Anterior cingulate cortex (tissue), 58 donors: Measurements from ENCODE around the gene SSUH2.
"Not testable (repeated sequence)": the region's sequence is repeated elsewhere in the genome, so short reads cannot be mapped to it uniquely, and the experiment has no call there.

Source experiments
- DNase-seq, 58 donors: peaks; one replicate each; lab custom pipeline; 2025; lab: John Stamatoyannopoulos, UW

Gene SSUH2

GRCh38 chr3:8660175-8661118, 15.8 kb upstream of the SSUH2 start:
- no peak for DNase-seq

GRCh38 chr3:8659242-8659641, 14.6 kb upstream of the SSUH2 start:
- DNase-seq = no peak

DNA sequence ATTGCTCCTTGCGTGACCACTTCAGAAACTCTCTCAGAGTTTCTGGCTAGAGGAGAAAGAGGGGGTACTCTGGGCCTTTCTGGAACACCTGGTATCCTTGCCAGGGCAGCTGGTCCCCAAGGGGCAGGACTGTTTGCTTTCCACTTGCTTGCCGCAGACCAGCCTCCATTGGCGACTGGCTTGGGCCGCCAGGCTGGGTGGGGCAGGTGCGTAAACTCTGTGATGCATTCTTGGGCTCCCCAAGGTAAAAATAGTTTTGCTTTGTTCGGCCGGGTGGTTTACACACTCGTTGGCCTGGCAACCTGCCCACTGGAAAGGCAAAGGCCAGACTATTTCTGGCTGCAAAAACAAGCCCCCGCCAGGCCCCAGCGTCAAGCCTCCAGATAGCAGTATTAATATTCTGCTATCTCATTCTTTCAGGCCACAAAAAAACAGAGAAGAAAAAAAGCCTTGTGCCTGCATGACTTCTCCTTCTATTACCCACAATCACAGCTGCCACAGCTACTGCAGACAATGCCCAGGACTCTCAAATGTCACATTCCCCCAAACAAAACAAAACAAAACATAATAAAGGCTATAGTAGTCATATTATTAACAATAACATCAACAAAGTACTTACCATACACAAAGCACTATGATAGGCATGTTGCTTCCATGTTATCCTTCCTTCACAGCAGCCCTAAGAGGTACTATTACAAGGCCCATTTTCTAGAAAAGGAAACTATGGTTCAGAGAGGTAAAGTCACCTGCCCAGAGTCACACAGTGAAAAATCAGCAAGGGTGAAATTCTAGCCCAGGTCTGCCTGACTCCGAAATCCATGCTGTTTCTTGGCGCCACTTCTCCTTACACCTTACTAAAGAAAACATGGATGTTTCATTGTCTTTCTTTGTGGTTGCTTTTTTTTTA, 14.0 kb upstream of the SSUH2 start:
- peak in 3 of 58 donors; percentile 1 to 62 (median 1) for DNase-seq

DNA sequence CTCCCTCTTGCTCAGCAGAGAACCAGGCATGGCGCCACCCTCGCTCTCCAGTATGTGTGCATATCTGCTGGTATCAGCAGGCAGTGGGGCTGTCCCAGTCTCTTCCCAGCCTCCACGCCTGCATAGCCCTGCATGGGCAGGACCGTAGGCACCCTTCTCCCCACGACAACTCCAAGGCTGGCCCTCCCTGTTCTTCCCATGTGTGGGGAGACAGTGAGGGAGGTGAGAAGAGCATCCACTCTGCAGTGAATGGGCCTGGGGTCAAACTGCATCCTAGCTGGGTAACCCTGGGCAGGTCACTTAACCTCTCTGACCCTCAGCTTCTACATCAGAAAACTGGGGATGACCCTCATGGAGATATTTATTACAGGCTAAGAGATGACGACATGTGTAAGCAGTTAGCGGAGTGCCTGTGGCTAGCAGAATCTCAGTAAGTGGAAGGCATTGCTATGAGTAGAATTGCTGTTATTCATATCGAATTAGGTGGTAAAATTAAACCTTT, 13.3 kb upstream of the SSUH2 start:
- no peak for DNase-seq

- DNase-seq = no peak
These were observed 11.6 kb upstream of the SSUH2 start for GRCh38 chr3:8656240-8656639.

GRCh38 chr3:8655387-8655835, 10.8 kb upstream of the SSUH2 start:
- DNase-seq = no peak

- DNase-seq = not testable (repeated sequence)
These were observed 10.2 kb upstream of the SSUH2 start for GRCh38 chr3:8654572-8655329.

- DNase-seq = peak in 3 of 58 donors; percentile 1 to 5 (median 3)
These were observed 9.3 kb upstream of the SSUH2 start for GRCh38 chr3:8653800-8654408.

DNA sequence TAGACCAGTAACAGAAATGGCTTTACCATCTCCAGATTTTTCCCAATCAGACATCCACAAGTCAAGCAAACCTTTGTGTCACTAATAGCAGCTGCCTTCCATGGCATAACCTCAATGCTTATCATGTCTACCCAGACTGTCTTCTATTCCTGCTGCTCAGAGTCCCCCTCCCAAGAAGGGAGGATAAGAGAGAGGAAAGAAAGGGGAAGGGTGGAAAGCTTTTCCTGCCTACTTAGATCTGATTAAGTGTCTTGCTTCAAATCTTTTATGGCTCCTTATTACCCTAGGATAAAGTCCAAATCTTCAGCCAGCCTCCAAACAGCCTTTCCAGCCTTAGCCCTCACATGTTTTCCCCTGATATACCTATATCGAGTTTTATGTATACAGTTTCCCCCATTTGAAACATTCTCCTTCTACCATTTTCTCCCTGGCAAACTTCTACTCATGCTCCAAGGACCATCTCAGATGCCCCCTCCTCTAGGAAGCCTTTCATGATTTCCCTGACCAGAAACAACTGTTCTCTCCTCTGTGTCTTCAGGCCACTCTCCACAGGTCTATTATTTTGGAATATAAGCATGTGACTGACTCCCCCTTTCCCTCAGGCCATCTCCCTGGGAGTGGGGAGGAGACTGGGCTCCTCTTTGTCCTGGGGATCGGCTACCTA, 7.9 kb upstream of the SSUH2 start:
- no peak for DNase-seq

DNA sequence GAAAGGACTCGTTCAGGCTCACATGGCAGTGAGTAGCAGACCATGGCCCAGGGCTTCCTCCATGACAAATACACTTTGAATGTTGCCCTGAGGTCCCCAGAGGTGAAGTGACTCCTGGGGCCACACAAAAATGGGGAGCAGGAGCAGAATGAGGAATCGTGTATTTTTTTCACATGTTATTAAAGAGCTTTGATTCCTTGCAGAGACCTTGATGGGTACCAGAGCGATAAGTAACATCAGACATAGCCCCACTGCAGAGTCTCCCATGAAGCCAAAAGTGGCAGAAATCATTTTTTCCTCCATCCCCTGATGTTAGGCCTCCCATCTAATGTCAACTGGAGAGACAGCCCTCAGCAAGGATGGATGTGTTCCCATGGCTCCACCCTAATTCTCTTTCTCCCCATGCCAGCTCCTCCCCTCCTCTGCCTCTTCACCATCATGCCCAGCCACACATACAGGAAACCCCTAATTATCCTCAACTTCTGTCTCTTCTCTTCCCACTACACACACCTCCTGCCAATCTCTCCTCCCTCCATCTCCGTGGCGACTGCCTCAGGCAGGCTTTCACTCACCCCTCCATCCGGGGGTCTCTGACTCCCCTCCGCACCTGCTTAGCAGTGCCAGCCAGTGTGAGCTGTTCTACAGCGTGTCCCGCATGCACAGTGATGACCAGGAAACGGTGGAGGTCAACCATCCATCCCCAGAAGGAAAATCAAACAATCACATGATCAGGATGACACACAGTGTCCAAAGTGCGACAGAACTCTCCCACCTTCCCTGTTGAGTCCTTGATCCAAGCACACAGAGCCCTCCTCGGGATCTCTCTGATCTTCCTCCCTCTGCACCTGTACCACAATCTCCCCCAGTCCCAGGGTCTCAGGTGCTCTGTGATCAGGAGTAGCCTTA, 7.1 kb upstream of the SSUH2 start:
- no peak for DNase-seq

DNA sequence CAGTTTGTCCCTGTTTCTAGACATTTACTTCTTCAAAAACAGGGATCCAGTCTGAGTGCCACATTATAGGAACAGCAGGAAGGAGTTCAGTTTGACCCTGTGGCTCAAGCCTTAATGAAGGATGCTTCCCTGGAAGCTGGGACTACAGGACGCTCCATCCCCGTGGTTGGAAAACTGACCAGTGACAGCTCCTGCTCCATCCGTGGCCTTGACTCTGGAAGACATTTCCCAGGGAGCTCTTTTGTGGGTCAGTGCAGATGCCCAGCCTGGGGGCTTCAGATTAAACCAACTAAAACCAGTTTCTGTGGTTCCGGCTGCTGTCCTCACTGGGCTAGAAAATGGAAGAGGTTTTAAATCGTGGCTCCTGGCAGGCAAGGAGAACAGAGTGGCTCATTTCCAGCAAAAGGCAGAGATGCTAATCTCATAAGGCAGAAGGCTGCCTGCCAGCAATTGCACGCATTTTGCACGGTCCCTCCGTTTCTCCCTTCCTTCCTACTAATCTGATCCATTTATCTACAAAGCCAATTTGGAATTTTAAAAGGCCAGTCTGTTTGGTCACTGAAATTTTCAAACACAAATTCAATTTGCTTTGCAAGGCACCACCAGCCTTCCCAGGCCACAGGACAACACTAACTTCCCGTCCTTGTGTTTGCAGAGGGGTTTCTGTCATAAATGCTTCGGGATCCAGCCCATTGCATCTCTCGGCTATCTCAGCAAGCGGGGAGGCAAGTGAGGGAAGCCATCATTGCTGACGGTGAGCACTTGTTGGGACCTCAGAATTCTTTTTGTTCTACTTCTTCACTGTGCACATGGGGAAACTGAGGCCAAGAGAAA, 6.2 kb upstream of the SSUH2 start:
- DNase-seq = no peak

DNA sequence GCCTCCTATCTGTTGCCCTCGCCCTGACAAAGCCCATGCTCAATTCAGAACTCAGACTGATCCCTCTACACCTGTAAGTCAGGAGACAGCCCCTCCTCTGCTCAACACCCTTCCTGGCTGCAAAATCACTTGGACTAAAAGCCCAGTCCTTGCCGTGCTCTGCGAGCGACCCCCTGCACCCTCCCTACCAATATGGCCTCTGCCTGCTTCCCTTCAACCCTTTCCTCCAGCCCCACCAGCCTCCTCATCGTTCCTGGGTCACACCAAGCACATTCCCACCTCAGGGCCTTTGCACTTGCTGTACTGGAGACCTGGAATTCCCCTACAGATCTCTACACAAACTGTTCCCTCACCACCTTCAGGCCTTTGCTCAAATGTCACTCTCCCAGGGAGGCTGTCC, 5.2 kb upstream of the SSUH2 start:
- no peak for DNase-seq

DNA sequence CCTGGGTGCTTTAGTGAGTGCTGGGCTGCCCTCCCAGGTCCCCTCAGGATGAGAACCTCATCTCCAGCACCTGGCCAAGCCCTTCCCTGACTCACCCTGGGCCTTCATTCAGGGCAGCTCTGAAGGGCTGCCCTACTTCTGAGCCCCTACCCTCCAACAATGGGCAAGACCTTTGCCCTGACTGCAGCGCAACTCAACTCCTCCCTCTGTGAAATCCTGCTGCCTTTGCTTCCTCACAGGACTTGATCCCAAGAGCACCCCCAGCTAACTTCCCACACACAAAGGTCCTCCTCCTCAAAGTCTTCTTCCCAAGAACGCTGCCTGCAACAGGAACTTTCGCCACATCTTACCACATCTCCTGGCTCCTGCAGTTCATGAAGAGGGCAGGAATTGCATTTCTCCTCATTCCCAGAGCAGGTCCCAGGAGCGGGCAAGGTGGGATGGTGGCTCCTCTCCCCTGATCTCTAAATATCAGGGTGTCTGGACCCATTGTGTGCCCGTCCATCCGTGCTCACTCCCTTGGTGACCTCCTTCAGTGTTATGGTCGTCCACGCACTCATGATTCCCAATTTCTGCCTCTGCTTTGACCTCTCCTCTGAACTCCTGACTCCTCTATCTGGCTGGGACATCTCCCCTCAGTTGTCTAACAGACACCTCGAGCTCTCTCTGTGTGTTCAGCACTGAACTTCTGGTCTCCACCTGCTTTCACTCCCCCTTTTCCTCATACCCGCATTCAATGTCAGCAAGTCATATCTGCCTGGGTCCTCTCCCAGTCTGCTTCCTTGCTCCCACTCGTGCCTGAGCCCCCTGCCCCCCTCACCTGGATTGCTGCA, 4.5 kb upstream of the SSUH2 start:
- DNase-seq = no peak

DNA sequence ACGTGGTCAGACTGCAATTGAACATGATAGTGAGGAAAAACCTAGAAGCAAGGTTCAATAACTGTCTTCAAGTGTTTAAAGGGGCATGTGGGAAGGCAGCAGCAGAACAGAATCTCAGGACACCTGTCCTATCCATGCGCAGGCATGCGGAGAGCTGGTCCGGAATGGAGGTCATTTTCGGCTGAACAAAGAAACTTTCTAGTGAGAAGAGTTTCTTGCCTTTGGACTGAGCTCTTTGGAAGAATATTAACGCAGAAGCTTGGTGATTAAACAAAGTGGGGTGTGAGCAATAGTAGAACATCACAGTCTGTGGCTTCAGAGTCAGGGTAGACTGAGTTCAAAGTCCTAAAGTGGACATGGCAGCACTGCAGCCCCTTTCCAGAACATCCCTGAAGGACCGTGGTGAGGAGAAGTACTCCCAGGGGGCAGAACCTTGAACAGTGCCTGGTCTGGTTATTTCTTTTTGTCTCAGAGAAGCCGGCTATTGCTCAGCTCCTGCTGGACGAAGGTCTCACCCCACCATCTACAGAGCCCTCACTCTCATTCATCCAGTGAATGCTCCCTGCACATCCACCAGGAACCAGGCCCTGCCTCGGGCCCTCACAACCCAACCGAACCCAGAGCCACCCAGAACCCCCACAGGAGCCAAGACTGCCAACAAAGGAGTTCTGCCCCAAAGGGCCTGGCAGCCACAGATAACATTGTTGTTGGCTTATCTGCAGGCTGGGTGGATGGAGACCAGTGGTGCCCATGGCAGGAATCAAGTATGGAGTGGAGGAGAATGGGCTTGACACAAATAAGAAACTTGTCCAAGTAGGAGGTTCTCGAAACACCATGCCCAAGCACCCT, 2.8 kb upstream of the SSUH2 start:
- no peak for DNase-seq

- DNase-seq = no peak
These were observed 1.8 kb upstream of the SSUH2 start for GRCh38 chr3:8646313-8646938.
